GM21367 (cell line): ENCODE measurements around the gene KIAA1671.
"Not testable (repeated sequence)": the region's sequence is repeated elsewhere in the genome, so short reads cannot be mapped to it uniquely, and the experiment has no call there.

Source experiments
- ATAC-seq: cut with Tn5 transposase; IDR thresholded peaks from one replicate; pipeline ENCODE4 v1.9.1; 2021; ENCODE audit not compliant: unreplicated experiment

Gene KIAA1671

GRCh38 chr22:24951942-24952836, at the start of gene KIAA1671:
Gene KIAA1671, plus strand, starts transcription at chr22:24952716. Its CDS starts 75,284 bp downstream, at chr22:25028000.
- ATAC-seq: no peak

DNA sequence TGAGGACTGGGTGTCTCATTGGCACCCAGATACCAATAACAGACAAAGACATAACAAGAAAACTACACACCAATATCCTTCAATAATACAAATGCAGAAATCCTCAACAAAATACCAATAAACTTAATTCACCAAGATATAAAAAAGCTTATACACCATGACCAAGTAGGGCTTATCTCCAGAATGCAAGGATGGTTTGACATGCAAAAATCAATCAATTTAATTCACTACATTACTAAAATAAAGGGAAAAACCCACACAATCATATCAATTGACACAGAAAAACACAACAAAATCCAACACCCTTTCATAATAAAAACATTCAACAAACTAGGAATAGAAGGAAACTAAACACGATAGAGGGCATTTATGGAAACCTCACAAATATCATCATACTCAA, 46.6 kb upstream of the KIAA1671 start:
- no peak for ATAC-seq

- not testable (repeated sequence) for ATAC-seq
These were observed 45.4 kb upstream of the KIAA1671 start for GRCh38 chr22:24907101-24907500.

GRCh38 chr22:24920029-24920428, 32.5 kb upstream of the KIAA1671 start:
- ATAC-seq: no peak

GRCh38 chr22:24925586-24926427, 26.7 kb upstream of the KIAA1671 start:
- ATAC-seq: no peak

- ATAC-seq: no peak
These were observed 26.1 kb upstream of the KIAA1671 start for GRCh38 chr22:24926428-24926725.

GRCh38 chr22:24926849-24927579, 25.5 kb upstream of the KIAA1671 start:
- ATAC-seq: no peak

DNA sequence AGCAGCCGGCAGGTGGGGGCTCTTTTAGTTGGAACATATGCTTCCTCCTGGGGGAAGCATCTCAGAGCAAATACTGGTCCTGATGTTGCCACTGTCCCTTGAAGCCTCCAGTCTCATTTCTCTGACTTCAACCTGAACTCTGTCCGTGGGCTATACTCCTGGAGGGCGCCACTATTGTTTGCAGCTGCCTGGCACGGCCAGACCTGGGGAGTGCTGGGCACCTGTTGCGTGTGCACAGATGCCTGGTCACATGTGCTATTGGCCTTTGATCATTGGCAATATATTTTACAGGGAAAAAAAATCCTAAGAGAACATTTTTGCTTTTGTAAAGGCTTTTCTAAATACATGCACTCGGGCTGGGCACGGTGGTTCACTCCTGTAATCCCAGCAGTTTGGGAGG, 24.2 kb upstream of the KIAA1671 start:
- no peak for ATAC-seq

GRCh38 chr22:24930678-24931077, 21.8 kb upstream of the KIAA1671 start:
- ATAC-seq: no peak

DNA sequence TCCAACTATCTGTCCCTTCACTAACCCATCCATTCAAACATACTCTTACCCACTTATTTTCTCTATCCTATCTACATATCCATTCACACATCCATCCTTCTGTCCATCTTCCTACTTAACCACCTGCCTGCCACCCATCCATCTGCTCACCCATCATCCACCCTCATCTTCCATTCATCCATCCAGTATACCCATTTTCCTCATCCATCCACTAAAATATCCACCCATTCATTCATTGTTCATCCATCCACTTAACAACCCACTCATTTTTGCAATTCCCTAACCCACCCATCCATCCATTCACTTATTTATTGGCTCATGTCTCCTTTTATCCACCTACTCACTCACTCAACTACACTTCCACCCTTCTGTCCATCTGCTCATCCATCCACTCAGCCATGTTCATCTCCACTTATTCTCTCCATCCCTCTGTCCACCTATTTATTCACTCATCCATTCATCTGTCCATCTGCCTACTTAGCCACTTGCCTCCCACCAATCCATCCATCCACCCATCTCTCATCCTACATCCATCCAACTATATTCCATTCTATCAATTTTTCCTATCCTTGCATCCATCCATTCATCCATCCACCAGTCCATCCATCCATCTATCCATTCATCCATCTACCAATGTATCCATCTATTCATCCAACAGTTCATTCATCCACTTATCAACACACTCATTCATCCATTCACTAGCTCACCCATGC, 16.6 kb upstream of the KIAA1671 start:
- ATAC-seq: no peak

- no peak for ATAC-seq
These were observed 15.4 kb upstream of the KIAA1671 start for GRCh38 chr22:24937114-24937513.

GRCh38 chr22:24938741-24939341, 13.7 kb upstream of the KIAA1671 start:
- ATAC-seq: no peak

DNA sequence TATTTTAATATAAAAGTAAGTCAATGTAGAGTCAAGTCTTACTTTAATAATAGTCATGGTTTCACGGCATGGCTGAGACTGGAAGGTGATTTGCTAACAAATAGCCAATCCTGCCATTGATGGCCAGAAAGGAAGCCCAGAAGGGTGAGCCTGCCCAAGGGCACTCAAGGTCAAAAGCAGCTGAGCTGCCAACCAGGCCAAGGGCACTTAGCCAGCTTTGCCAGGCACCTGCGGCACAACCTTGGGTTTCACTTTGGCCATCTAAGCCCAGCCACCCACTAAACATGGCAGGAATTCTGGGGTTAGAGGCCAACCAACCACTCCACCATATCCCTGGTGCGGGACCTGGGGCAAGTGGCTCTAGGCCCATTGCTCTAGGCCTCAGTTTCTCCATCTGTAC, 10.2 kb upstream of the KIAA1671 start:
- no peak for ATAC-seq

GRCh38 chr22:24944217-24944937, 8.1 kb upstream of the KIAA1671 start:
- ATAC-seq: no peak

- ATAC-seq: no peak
These were observed 7.1 kb upstream of the KIAA1671 start for GRCh38 chr22:24945430-24945829.

GRCh38 chr22:24947383-24947782, 5.1 kb upstream of the KIAA1671 start:
- ATAC-seq: no peak

DNA sequence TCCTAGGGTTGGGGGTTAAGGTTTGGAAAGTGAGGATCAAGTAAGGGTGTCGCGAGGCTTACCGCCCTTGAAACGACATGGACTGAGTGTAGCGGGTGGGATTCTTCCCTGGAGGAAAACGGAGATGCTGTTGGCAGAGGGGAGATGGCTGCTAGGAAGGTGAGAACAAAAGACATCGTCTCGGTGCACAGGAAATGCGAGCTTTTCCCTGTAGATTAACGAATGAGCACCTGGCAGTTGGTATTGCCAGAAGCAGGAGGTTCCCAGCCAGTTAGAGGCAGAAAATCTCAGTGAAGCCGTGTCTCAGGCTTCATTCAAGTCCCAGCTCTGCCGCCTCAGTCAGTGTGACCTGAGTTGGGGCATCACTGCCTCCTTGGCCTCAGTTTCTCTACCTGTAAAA, 4.6 kb upstream of the KIAA1671 start:
- ATAC-seq: no peak

DNA sequence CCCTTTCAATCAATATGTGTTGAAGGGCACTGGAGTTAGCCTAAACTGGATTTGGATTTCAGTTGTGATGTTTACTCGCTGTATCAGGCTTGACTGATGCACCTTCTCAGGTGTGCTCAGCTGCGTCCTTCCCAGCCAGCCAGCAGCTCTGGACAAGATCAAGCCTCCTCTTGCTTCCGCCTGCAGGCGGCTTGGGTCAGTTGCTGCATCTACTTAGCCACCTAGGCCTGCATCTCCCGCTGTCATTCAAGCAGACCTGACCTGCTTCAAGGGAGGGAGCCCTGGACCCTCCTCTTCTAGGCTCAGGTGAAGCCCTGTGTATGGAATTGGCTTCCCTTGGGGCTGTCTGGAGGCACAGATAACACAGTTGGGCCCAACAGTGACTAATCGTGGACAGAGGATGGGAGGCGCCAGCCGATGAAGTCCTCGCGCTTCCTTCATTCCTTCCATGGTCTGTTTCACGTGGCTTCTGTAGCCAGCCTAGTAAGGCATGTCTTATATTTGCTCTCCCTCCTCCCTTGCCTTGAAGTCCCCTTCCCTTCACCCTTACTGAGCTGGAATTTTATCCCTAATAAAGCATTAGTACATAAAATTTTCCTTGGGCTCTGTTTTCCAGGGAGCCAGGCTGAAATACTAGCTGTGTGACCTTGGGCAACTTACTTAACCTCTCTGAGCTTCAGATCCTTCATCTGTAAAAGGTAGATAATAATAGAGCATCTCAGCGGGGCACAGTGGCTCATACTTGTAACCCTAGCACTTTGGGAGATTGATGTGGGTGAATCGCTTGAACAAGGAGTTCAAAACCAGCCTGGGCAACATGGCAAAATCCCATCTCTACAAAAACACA, 3.9 kb upstream of the KIAA1671 start:
- ATAC-seq: no peak
